ENCODE results near the gene ERICH2.
A peak's percentile ranks its signal among the peaks of the same experiment; 100 is the strongest.

ERICH2 gene

DNA sequence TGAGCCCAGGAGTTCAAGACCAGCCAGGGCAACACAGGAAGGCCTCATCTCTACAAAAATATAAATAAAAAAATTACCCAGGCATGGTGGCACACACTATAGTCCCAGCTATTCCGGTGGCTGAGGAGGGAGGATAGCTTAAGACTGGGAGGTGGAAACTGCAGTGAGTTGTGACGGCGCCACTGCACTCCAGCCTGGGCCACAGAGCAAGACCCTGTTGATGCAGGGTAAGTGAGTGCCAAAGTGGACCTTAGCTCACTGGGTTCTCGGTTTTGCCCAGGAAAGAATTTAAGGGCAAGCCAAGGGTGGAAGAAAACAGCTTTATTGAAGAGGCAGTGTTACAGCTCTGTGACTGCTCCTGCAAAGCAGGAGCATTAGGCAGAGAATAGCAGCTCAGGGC is 6.9 kb upstream of the ERICH2 start:
- no peak for DNase-seq

DNA sequence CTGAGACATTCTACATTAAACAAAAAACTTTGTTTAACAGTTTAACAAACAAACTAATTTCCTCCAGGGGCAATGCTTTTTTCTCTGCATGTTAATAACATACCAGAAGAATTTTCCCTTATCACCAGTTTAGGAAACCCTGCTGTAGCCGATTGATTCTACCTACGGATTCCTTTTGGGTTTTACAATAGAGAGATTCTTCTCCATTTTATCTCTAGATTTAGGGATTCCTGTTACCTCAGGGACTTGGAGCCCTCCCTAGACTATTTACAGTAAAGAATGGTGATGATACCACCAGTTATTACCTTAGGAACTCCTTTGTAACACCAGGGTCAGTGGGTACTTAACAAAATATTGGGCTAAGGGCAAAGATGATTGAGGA is 5.3 kb upstream of the ERICH2 start:
- no peak for DNase-seq

DNA sequence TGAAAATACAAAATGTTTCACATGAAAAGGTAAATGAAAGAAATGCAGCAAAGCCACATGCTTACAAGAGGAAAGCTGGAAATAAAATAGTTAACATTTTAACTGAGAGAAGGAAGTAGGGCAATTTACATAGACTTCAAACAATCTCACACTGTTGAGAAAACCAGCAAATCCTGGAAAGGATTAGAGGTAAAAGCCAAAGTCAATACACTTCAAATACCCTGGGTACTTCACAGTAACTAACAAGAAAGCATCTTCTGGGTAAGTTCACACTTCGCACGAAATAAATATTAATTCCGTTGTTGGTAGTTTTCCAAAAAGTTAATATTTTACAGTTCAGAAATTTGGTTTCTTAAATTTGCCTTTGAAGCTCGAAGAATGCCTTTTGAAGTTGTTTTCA is 3.5 kb upstream of the ERICH2 start:
- no peak for DNase-seq

DNA sequence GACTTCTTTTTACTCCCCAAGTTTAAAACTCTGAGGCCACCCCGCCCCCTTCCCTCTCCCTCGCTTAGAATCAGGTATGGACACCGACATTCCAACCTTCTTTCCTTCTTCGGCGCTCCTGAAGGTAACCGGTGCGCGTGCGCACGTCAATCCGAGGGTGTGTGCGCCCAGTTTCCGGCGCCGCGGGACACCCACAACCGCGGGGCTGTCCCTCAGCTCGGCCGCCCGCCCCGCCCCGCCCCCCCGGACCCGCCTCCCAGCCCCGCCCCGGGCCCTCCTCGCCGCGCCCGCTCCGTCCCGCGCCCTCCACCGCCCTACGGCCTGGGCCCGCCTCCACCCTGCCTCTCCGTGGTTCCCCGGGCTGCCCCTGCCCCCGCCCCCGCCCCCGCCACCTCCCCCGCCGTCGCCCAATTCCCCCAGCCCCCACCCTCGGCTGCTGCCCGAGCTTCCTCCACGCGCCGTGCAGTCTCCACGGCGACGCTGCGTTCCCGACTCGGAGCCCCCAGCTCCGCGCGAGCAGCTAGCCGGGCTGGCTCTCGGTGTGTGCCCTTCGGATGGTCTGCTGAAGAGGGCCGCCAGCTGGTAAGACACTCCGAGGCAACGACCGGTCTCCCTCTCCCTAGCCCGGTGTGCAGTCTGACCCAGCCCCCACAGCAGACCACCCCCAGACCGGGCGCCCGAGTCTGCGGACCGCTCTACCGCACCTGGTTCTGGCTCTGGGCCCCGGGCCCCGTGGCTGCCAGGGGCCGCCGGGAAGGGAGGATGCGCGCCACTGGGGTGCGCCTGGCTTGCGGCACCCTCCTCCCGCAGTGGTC is 635 bp downstream of the ERICH2 start:
- peak; percentile 76 to 83 for DNase-seq

DNA sequence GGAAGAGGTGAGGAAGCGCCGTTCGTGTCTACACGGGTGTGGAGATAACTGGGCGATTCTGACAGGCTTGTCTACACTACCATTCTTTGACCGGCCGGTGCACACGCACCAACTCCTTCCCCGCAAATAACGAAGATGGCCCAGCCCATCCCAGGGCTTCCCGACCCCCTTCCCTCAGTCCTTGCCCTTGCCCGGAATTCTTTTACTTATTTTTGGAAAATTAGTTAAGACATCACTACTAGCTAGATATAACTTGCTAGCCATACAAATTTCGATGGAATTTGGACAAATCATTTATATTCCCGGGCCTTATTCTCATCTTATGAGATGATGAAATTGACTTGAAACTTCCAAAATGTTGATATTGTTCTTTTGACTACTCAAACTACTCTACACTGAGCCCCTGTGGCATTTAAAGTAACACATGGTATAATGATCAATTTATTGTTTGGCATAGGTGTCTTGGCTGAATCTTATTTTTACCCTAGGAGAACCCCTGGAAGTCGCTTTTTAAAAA is 1.3 kb downstream of the ERICH2 start:
- DNase-seq, result no peak

DNA sequence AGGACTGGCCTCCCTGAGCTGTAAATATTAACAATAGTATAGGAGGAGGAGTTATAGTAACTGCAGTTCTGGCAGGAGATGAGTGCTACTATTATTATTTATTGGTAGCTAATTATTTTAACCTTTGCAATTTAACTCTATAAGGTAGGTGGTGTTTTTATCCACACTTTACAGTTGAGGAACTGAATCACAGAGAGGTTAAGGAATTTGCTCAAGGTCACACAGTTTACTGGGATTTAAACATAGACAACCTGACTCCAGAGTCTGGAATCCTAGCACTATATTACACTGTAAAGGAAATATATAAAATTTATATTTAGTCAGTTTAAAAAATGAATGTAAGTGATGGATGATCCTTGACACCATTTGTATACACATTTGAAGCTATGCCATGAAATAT is 2.1 kb downstream of the ERICH2 start:
- DNase-seq, result no peak

DNA sequence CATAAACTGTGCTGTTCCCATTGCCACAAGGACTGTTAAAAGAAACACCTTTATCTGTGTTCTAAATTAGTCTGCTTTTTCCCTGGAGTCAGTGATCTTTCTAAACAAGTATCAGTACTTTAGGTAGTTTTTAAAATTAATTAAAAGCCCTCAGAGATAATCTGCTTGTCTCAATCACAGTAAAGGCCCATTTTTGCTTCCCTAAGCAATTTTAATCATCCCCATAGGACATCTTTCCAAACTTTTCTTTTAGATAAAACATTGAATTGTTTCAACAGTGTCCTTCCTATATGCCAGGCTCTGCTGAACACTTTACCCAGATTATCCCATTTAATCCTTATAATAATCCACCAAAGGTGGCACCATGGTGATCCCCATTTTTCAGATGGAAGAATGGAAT is 3.9 kb downstream of the ERICH2 start:
- no peak for DNase-seq

DNA sequence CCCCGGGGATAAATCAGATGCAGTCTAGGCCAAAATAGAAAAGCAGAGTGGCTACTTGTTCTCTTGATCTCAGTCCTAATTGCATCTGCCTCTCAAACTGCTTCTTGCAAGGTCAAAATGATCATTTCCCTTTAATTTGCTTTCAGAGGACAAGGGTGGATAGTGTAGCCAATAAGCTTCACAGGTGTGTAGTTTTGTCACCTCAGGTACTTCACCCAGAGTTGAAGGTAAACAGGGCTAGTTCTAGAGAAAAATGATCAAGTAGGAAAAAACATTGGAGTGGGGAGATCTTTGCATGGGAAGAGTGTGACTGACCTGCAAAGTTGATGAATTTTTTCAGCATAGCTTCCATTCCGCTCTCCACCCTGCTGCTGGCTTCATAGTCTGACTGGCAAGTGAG is 8.7 kb downstream of the ERICH2 start:
- no peak for DNase-seq

DNA sequence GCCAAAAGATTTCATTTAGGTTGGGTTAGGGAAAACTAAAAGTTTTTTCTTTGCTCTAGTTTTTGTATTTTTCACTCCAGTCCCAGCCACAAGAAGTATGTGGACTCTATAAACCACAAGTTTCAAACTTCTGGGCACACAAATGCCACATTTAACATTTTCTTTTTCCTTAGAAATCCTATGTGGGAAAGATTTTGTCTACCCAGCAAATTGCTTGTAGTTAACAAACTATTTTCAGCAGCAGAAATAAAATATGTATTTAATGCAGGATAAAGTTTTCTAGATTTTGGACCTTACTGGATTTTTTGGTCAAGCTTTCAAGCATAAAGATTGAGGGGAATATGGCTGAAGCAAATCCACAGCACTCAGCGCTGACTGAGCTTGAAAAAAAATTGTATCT is 9.1 kb downstream of the ERICH2 start:
- no peak for DNase-seq

DNA sequence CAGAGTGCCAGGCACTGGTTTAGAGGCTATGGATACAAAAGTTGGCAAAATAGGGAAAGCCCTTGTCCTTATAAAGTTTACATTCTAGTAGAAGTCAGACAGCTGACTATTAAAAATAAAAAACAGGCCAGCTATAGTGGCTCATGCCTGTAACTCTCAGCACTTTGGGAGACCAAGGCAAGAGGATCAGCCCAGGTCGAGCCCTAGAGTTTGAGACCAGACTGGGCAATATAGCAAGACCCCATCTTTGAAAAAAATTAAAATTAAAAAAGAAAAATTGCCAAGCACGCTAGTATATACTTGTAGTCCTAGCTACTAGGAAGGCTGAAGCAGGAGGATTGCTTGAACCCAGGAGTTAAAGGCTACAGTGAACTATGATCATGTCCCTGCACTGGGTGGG is 12.5 kb downstream of the ERICH2 start:
- no peak for DNase-seq

DNA sequence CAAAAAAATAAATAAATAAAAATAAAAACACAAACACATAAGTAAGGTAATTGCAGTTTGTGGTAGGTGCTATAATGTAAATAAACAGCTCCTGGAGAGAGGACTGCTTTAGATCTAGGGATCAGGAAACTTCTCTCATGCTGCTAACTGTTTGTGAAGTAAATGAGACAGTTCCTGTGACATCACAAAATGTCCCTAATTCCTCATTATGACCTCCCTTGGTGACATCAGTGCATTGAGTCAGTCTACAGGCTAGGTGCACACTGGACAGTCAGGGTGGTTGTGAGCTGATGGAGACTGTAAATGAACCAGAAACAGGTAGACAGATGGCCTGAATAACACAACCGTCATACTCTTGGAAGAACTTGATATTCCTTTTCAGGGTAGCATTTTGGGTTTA is 13.4 kb downstream of the ERICH2 start:
- no peak for DNase-seq

DNA sequence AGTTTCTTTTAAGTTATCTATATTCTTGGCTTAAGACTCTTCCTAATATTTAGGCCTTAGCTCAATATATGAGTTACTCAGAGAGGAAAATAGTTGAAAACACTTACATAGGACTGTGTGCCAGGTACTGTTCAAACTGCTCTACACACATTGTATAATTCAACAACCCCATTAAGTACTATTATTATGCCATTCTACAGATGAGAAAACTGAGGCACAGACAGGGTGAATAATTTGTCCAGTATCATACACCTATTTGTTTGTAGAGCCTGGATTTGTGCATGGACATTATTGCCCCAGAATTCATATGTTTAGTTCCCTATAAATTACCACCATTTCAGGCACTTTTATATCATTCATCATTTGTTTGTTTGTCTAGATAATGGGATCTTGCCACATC is 28.8 kb downstream of the ERICH2 start:
- no peak for DNase-seq

DNA sequence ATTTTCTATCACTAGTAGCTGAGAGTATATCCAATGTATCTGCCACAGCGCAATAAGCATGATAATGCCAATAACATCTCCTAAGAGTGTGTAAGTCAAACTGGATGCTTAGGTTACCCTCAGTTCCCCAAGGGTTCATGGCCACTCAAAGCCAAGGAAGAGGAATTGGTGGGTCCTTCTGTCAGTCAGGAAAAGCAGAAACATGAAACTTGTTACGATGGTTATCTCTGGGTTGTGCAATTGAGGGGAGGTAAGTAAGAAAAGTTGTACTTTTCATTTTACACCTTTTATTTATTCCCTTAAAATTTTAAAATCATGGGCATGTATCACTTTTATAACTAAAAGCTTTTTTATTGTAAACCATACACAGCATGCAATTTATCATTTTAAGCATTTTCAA is 36.4 kb downstream of the ERICH2 start:
- no peak for DNase-seq

DNA sequence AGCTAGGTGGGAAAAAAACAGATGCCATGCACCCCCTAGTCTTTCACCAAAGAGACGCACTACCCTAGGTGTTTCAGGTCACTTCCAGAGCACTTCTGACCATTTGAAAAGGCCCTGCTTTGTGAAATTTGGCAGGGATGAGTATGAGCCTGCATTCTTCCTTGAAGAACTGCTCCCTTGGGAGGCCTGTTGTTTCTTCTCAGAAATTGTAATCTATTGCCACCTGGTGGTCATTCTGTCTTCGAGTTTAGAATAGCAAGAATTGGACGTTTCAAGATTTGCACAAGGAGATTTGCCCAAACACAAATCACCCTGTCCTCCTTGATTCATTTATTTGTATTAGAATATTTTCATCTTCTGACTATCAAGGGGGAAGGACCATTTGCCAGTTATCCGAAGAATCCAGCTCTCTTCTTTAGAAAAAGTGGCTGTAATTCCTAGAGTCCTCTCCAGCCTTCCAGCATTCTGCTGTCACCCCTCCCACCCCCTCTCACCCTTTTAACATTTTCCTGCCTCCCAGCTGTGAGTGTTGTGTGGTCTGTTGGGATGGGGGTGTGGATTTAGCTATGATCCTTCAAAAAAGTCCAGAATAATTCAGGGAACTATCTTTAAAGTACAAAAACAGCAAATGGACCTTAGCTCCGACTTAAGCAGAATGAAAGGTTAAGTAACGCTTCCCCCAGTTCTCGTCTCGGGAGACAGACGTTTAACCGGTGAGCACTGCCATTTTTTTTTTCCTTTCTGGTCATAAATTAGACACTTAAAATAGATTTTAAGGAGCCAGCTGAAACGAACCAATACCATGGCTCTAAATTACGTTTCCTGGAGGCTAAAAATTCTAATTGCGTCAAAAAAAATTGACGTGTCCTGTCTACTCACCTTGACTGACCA is 42.8 kb downstream of the ERICH2 start:
- DNase-seq, result peak; percentile 77 to 89

DNA sequence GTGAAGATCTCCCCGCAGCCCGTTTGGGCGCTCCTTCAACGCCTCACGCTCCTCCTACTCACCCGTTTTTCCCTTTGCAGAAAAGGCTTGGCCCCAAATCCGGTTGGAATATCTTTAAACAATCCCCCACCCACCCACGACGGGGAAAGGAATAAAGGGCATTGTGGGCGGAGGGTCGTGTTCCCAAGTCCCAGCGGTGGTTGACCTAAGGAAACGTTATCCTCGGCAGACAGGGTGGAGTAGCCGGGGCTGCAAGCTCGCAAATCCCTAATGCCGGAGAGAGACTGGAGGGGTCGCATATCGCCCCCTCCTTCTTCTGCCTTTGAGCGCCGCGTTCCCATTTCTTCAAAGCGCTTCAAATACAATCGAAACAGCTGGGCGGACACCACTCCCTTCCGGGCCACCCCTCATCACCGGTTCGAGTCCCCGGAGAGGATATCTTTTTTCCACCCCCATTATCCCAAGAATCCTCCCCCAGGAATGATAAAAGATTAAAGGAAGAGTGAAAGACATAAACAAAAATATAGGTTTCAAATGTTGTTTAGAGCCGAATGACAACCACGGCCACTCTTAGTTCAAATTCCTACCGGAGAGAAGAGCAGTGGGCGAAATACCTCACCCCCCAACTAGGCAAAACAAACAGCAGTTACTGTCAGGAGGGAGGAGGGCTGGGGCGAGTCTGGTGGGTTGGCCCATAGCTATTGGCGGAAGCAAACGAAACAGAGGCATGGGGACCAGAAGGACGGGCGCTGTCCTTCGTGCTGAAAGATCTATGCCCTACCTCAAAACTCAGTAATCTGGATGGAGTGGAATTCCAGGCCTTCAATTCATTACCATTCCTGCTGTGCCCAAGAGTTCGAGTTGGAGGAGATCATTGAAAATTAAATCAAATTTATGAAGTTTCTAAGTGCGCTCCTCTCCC is 43.7 kb downstream of the ERICH2 start:
- DNase-seq, result peak; percentile 23 to 45

DNA sequence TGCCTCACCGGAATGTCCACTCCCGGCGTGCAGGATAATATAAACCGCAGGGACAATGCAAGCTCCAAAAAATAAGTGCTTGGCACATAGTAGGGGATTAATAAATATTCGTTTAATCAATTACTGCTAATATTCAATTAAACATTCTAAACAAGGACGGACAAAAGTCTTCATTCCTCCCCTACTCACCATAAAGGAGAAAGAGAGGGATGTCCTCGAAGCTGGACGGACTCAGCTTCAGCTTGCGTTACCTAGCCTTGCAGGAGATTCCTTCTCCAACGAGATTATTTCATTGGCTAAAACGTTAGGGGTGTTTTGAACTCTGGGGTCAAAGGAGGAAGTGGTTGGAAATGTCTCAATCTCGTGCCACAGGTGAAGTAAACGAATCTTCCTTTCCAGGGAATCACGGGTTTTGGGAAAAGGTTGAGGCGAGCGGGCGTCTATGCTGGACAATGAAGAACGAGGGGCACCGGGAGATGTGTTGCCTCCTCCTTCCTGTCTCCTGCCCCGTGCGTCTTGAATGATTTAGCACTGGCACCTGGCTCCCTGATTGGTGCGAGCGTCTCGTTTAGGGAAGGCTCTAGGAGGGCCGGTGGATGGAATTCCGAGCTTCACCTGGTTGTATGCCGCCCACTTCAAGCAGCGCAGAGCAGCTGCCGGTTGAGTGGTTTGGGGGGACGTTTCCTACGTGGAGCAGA is 44.5 kb downstream of the ERICH2 start:
- peak; percentile 55 to 66 for DNase-seq

DNA sequence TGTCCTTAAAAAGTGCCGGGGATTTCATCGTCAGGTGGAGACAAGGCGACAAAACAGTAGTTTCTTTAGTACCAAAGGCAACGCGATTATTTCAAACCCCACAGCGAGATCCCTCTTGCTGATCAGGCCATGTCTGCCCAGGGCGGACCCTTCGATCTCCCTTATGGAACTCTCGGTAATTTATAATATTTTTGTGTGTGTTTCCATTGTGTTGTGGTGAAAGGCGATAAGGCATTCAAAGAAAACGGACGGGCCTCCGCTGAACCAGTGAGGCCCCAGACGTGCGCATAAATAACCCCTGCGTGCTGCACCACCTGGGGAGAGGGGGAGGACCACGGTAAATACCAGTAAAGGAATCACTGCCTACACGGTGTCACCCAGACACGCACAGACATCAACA is 45.1 kb downstream of the ERICH2 start:
- DNase-seq, result peak; percentile 66 to 68

DNA sequence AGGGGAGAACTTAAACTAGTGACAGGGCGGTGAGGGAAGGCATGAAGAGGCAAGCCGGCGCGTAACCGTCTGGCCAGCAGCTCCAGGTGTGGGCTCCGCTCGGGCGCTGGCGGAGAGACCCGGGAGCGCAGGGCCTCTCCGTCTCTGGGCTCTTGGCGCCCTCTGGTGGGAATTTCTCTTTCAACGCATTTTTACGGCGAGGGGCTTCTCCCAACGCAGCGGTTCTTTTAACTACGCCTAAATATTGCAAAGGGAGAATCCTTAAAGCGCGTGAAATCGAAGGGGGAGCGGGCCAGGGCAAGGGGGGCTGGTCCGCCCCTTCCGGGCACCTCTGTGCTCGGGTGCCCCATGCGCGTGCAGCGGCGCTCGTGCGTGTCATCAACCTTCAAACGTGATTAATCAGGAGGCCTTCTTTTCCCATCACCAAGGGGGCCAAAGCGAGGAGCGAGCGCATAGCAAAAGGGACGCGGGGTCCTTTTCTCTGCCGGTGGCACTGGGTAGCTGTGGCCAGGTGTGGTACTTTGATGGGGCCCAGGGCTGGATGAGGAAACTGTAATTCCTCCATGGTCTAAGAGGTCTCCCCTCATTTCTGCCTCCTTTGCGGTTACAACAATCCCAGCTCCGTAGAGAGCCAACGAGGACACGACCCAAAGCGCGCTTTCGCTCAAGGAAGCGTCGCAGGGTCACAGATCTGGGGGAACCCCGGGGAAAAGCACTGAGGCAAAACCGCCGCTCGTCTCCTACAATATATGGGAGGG is 45.7 kb downstream of the ERICH2 start:
- peak; percentile 84 to 88 for DNase-seq

DNA sequence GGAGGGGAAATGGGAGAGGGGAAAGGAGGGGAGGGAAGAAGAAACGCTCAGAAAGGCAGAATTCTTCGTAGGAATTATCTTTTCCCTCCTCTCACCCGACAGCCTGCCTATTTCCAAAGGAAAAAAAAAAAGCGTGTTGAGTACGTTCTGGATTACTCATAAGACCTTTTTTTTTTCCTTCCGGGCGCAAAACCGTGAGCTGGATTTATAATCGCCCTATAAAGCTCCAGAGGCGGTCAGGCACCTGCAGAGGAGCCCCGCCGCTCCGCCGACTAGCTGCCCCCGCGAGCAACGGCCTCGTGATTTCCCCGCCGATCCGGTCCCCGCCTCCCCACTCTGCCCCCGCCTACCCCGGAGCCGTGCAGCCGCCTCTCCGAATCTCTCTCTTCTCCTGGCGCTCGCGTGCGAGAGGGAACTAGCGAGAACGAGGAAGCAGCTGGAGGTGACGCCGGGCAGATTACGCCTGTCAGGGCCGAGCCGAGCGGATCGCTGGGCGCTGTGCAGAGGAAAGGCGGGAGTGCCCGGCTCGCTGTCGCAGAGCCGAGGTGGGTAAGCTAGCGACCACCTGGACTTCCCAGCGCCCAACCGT is 46.4 kb downstream of the ERICH2 start, which contains the start of gene GAD1:
TSS of gene GAD1 (plus strand) at position 384 of the 589 bp plus-strand sequence. CDS start 1,705 bp downstream, outside the sequence.
- peak; percentile 60 to 67 for DNase-seq

DNA sequence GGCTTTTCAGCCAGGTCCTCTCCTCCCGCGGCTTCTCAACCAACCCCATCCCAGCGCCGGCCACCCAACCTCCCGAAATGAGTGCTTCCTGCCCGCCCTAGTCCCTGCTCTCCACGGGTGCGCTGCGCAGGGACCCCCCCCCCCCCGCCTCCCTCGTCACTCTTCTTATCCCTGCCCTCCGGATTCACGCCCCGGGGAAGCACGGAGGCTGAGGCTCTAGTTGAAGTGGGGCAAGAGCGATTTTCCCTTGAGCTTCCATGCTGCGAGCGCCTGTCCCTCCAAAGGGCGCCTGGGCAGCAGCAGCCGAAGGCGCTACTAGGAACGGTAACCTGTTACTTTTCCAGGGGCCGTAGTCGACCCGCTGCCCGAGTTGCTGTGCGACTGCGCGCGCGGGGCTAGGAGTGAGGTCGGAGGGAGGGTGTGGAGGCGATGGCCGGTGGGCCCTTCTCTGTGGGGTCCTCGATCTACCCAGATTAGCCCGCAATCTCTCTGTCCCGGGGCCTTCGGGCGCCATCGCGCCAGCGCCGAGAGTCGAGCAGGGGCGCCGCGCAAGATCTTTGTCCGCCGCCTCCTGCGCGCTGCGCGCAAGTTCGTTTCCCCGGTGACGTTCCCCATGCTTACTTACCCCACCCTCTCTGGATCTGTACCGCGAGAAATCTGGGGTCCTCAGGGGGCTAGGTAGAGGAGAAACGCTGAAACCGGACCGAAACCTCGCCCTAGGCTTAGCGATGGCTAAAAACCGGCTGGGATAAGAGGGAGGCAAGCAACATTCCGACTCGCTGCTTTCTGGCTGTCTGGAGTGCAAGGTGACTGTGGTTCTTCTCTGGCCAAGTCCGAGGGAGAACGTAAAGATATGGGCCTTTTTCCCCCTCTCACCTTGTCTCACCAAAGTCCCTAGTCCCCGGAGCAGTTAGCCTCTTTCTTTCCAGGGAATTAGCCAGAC is 47.2 kb downstream of the ERICH2 start:
- DNase-seq, result no peak

All from NCI-H1930 (cell line).